ENCODE data around the gene MDC1. TPM values are rescaled to one million over a fixed set of nuclear protein-coding genes. Genes with fewer than 3 reads are reported as not detected.

Gene MDC1
- total RNA-seq, 1 experiment from 2014 or later = 77.6 TPM

DNA sequence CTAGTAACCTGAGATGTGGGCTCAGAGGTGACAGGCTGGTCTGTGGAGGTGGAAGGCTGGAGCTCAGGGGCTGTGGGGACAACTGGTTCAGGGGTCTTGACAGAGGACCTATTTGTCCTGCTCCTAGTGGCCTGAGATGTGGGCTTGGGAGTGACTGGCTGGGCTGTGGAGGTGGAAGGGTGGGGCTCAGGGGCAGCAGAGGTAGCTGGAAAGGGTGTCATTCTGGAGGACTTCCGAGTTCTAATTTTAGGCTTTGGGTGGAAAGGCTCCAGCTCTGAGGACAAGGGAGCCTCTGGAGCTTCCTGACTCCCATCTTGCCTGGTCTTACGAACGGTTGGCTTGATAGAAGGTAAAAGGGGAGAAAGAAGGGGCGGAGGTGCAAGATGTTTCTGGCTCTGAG, 11.5 kb downstream of the MDC1 start:
- Mint-ChIP-seq H3K4me1 (peaks cover 6 to 7% of the 10 kb centered on the region in 2 experiments), H3K4me3 (no peak overlapping the region), H3K27me3 (ENCODE audit: low read depth) (no peaks in the 10 kb centered on the region), H3K36me3 (ENCODE audit: insufficient read depth in 1 of 3, low read depth in 3 of 3) (peaks cover 53 to 80% (median 71%) of the 10 kb centered on the region in 3 experiments; a peak in 6 of 7 replicates), H3K9me3 (no peaks in the 10 kb centered on the region), H3K27ac (no peak overlapping the region)
- H3K18ac ChIP-seq (ENCODE audit: insufficient read length, low read depth, low read length) = no peak overlapping the region
- H2BK5ac ChIP-seq (ENCODE audit: insufficient read length, low read length) = no peak overlapping the region
- H2BK20ac ChIP-seq (ENCODE audit: low read depth, low read length, poor library complexity, severe bottlenecking) = no peak overlapping the region
- H3K9me3 ChIP-seq (ENCODE audit: control insufficient read depth, low read depth, low read length) = no peaks in the 10 kb centered on the region
- no peak for DNase-seq
- H3K27me3 ChIP-seq (ENCODE audit: insufficient read depth, low read length) = no peaks in the 10 kb centered on the region
- H3K4ac ChIP-seq (ENCODE audit: low read depth, low read length) = no peak overlapping the region
- H2BK120ac ChIP-seq (ENCODE audit: low read depth, low read length, poor library complexity, severe bottlenecking) = no peak overlapping the region
- no peak overlapping the region for H4K8ac ChIP-seq (replicated peaks; ENCODE audit: insufficient read length, low read depth, low read length)
- H3K9ac ChIP-seq (ENCODE audit: extremely low read depth, insufficient read length, low read length) = no peak overlapping the region
- no peaks in the 10 kb centered on the region for H3K79me1 ChIP-seq (ENCODE audit: insufficient read depth, low read depth, low read length, poor library complexity, severe bottlenecking)
- no peak overlapping the region for H4K91ac ChIP-seq (ENCODE audit: insufficient read length, low read depth, low read length)
- H4K5ac ChIP-seq (ENCODE audit: insufficient read length, low read depth, low read length) = no peak overlapping the region
- no peak overlapping the region for H2AFZ ChIP-seq (ENCODE audit: low read length)
- H3K56ac ChIP-seq (ENCODE audit: insufficient read length, low read depth, low read length) = no peak overlapping the region
- H2AK5ac ChIP-seq (ENCODE audit: insufficient read length, low read length) = no peak overlapping the region
- TF ChIP-seq, protein P1, sequence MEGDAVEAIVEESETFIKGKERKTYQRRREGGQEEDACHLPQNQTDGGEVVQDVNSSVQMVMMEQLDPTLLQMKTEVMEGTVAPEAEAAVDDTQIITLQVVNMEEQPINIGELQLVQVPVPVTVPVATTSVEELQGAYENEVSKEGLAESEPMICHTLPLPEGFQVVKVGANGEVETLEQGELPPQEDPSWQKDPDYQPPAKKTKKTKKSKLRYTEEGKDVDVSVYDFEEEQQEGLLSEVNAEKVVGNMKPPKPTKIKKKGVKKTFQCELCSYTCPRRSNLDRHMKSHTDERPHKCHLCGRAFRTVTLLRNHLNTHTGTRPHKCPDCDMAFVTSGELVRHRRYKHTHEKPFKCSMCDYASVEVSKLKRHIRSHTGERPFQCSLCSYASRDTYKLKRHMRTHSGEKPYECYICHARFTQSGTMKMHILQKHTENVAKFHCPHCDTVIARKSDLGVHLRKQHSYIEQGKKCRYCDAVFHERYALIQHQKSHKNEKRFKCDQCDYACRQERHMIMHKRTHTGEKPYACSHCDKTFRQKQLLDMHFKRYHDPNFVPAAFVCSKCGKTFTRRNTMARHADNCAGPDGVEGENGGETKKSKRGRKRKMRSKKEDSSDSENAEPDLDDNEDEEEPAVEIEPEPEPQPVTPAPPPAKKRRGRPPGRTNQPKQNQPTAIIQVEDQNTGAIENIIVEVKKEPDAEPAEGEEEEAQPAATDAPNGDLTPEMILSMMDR (conservative IDR thresholded peaks at IDR 0.05) = no peak
- no peak overlapping the region for H3K27ac ChIP-seq (ENCODE audit: insufficient read length, low read depth, low read length)
- H2BK12ac ChIP-seq (ENCODE audit: insufficient read length, low read depth, low read length) = no peak overlapping the region
- H3T11ph ChIP-seq (ENCODE audit: low read length) = no peak overlapping the region
- no peak overlapping the region for H3K4me2 ChIP-seq (ENCODE audit: insufficient read depth, insufficient read length, low read length)
- H3K79me2 ChIP-seq (ENCODE audit: insufficient read depth, low read length) = no peaks in the 10 kb centered on the region
- no peak overlapping the region for H2BK15ac ChIP-seq (ENCODE audit: low read depth, low read length)
- WGBS (ENCODE audit: extremely low coverage, insufficient read length, low lambda C conversion rate) = no CpG with 5 or more reads among the region's 4 CpGs
- H3K23ac ChIP-seq (ENCODE audit: insufficient read length, low read depth, low read length) = no peak overlapping the region
- no peak overlapping the region for H3K14ac ChIP-seq (ENCODE audit: insufficient read depth, low read length)
- H4K20me1 ChIP-seq (ENCODE audit: control insufficient read depth, insufficient read depth, insufficient read length) = no peaks in the 10 kb centered on the region
- H3K23me2 ChIP-seq (ENCODE audit: insufficient read length, low read depth, low read length, poor library complexity, severe bottlenecking) = no peaks in the 10 kb centered on the region
- no peaks in the 10 kb centered on the region for H3K4me1 ChIP-seq (ENCODE audit: insufficient read depth, low read length)

Data from H9 (cell line).